HepG2 (cell line): ENCODE results near the gene MYRIP.

ENCODE experiments used
- CHD2 ChIP-seq: IDR thresholded peaks from 2 replicates; pipeline ENCODE4 v1.6.1; 2011; ENCODE audit warnings: low read depth, low read length, improper control_type of control experiment
- DNMT1 ChIP-seq: sonication (generic); formaldehyde crosslinking; IDR thresholded peaks from 2 replicates; pipeline ENCODE4 v1.5.1; 2020; ENCODE audit warnings: mild to moderate bottlenecking, missing genetic modification reagents
- MAFF ChIP-seq: IDR thresholded peaks from 2 replicates; pipeline ENCODE4 v1.6.1; 2011; ENCODE audit warnings: low read depth, low read length, improper control_type of control experiment
- MAFG ChIP-seq: sonication (generic); formaldehyde crosslinking; IDR thresholded peaks from 2 replicates; pipeline ENCODE4 v1.5.1; 2020; ENCODE audit warnings: mild to moderate bottlenecking, missing genetic modification reagents
- POLR2AphosphoS2 ChIP-seq: IDR thresholded peaks from 2 replicates; pipeline ENCODE4 v1.6.1; 2011; ENCODE audit warnings: low read depth, low read length, improper control_type of control experiment
- RNF2 ChIP-seq: fragments of 450-650 bp; conservative IDR thresholded peaks from 2 replicates; pipeline ENCODE4 v1.6.1; 2016; ENCODE audit warnings: low read depth
- ZNF644 ChIP-seq: IDR thresholded peaks from 2 replicates; pipeline ENCODE4 v1.6.1; 2016; ENCODE audit warnings: low read depth
- ZSCAN25 ChIP-seq: sonication (generic); formaldehyde crosslinking; IDR thresholded peaks from 2 replicates; pipeline ENCODE4 v1.8.0; 2022; ENCODE audit warnings: mild to moderate bottlenecking, missing genetic modification reagents
- TF ChIP-seq, protein P1 (sequence below): sonication (generic); formaldehyde crosslinking; IDR thresholded peaks from 2 replicates; pipeline ENCODE4 v1.4.0; 2020; ENCODE audit warnings: mild to moderate bottlenecking, missing genetic modification reagents
- TF ChIP-seq, protein P2 (sequence below): sonication (generic); formaldehyde crosslinking; IDR thresholded peaks from 2 replicates; pipeline ENCODE4 v1.5.0; 2020; ENCODE audit warnings: mild to moderate bottlenecking, missing genetic modification reagents, moderate library complexity
- TF ChIP-seq, protein P3 (sequence below): sonication (generic); formaldehyde crosslinking; IDR thresholded peaks from 2 replicates; pipeline ENCODE4 v1.5.1; 2020; ENCODE audit warnings: mild to moderate bottlenecking, moderate library complexity, missing genetic modification reagents
- TF ChIP-seq, protein P4 (sequence below): sonication (generic); formaldehyde crosslinking; IDR thresholded peaks from 2 replicates; pipeline ENCODE4 v1.5.0; 2020; ENCODE audit warnings: mild to moderate bottlenecking, low read depth, missing genetic modification reagents, borderline replicate concordance
- TF ChIP-seq, protein P5 (sequence below): sonication (generic); formaldehyde crosslinking; IDR thresholded peaks from 2 replicates; pipeline ENCODE4 v1.8.1; 2023; ENCODE audit warnings: mild to moderate bottlenecking, missing genetic modification reagents
- TF ChIP-seq, protein P6 (sequence below): IDR thresholded peaks from 2 replicates; pipeline ENCODE4 v1.6.1; 2018; ENCODE audit warnings: missing genetic modification reagents, mild to moderate bottlenecking, missing compliant biosample characterization

DNA sequence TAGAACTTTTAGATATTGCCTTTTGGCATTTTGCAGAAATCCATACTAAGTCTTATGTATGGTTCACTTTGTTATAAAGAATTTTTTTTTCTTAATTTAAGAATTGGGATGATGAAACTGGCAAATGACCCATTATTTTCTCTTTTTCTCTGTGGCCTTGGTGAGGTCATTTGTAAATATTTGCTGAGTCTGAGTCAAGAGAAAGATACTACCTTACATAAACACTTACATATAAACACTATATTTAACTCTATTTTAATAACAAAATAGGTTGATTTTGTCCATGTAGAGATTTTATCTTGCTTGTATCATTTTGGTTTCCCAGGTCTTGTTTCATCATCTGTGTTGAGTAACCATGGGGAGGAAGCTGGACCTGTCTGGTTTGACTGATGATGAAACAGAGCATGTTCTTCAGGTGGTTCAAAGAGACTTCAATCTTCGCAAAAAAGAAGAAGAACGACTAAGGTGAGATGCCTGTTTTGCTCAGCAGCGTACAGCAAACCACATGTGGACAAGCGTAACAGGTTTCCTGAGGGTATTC is 91.1 kb downstream of the MYRIP start:
- TF ChIP-seq POLR2AphosphoS2 (no peak), ZNF644 (peak; percentile 35; the same call in 1 of the 2 replicates), ZSCAN25 (CRISPR knock-in tag) (no peak), DNMT1 (CRISPR knock-in tag) (no peak), MAFF (no peak), MAFG (CRISPR knock-in tag) (no peak), CHD2 (no peak), RNF2 (no peak)
- TF ChIP-seq, protein P1, sequence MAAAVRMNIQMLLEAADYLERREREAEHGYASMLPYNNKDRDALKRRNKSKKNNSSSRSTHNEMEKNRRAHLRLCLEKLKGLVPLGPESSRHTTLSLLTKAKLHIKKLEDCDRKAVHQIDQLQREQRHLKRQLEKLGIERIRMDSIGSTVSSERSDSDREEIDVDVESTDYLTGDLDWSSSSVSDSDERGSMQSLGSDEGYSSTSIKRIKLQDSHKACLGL (CRISPR knock-in tag) = no peak
- TF ChIP-seq, protein P2, sequence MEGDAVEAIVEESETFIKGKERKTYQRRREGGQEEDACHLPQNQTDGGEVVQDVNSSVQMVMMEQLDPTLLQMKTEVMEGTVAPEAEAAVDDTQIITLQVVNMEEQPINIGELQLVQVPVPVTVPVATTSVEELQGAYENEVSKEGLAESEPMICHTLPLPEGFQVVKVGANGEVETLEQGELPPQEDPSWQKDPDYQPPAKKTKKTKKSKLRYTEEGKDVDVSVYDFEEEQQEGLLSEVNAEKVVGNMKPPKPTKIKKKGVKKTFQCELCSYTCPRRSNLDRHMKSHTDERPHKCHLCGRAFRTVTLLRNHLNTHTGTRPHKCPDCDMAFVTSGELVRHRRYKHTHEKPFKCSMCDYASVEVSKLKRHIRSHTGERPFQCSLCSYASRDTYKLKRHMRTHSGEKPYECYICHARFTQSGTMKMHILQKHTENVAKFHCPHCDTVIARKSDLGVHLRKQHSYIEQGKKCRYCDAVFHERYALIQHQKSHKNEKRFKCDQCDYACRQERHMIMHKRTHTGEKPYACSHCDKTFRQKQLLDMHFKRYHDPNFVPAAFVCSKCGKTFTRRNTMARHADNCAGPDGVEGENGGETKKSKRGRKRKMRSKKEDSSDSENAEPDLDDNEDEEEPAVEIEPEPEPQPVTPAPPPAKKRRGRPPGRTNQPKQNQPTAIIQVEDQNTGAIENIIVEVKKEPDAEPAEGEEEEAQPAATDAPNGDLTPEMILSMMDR (CRISPR knock-in tag) = no peak
- TF ChIP-seq, protein P3, sequence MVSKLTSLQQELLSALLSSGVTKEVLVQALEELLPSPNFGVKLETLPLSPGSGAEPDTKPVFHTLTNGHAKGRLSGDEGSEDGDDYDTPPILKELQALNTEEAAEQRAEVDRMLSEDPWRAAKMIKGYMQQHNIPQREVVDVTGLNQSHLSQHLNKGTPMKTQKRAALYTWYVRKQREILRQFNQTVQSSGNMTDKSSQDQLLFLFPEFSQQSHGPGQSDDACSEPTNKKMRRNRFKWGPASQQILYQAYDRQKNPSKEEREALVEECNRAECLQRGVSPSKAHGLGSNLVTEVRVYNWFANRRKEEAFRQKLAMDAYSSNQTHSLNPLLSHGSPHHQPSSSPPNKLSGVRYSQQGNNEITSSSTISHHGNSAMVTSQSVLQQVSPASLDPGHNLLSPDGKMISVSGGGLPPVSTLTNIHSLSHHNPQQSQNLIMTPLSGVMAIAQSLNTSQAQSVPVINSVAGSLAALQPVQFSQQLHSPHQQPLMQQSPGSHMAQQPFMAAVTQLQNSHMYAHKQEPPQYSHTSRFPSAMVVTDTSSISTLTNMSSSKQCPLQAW = no peak
- TF ChIP-seq, protein P4, sequence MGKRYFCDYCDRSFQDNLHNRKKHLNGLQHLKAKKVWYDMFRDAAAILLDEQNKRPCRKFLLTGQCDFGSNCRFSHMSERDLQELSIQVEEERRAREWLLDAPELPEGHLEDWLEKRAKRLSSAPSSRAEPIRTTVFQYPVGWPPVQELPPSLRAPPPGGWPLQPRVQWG (CRISPR knock-in tag) = no peak
- TF ChIP-seq, protein P5, sequence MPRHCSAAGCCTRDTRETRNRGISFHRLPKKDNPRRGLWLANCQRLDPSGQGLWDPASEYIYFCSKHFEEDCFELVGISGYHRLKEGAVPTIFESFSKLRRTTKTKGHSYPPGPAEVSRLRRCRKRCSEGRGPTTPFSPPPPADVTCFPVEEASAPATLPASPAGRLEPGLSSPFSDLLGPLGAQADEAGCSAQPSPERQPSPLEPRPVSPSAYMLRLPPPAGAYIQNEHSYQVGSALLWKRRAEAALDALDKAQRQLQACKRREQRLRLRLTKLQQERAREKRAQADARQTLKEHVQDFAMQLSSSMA = no peak
- TF ChIP-seq, protein P6, sequence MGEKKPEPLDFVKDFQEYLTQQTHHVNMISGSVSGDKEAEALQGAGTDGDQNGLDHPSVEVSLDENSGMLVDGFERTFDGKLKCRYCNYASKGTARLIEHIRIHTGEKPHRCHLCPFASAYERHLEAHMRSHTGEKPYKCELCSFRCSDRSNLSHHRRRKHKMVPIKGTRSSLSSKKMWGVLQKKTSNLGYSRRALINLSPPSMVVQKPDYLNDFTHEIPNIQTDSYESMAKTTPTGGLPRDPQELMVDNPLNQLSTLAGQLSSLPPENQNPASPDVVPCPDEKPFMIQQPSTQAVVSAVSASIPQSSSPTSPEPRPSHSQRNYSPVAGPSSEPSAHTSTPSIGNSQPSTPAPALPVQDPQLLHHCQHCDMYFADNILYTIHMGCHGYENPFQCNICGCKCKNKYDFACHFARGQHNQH (CRISPR knock-in tag) = no peak
